Spleen (tissue), 13 donors: ENCODE measurements around the gene NUAK1. TPM values are rescaled to one million over a fixed set of nuclear protein-coding genes. Genes with fewer than 3 reads are reported as not detected.

ENCODE experiments used
- DNase-seq: peaks from one replicate; pipeline ENCODE4 v3.0.0-alpha.2; 2020
- H3K27ac ChIP-seq, 8 donors: fragments of 200-600 bp; sonication (generic) in 7 of 8; 1 replicate in 4 of 8; 2 replicates in 4 of 8; pipeline versions ENCODE4 v1.5.0 to v1.8.0; 2016 to 2021; ENCODE audit warnings: inconsistent platforms in 4 of 8, mild to moderate bottlenecking in 4 of 8, moderate library complexity in 1 of 8
- H3K27me3 ChIP-seq, 7 donors: fragments of 200-600 bp; sonication (generic) in 6 of 7; replicated peaks in 1 of 7; 1 replicate in 4 of 7; 2 replicates in 3 of 7; pipeline versions ENCODE4 v1.5.0 to v1.8.0; 2016 to 2021; ENCODE audit warnings: inconsistent platforms in 3 of 7, mild to moderate bottlenecking in 1 of 7
- H3K36me3 ChIP-seq, 6 donors: fragments of 200-600 bp; sonication (generic) in 5 of 6; 1 replicate in 4 of 6; 2 replicates in 2 of 6; pipeline versions ENCODE4 v1.5.0 to v1.8.0; 2016 to 2021; ENCODE audit warnings: inconsistent platforms in 2 of 6
- H3K4me1 ChIP-seq, 6 donors: fragments of 200-600 bp; sonication (generic) in 5 of 6; 1 replicate in 3 of 6; 2 replicates in 3 of 6; pipeline versions ENCODE4 v1.5.0 to v1.8.0; 2016 to 2021; ENCODE audit warnings: inconsistent platforms in 3 of 6
- H3K4me3 ChIP-seq, 8 donors: fragments of 200-600 bp; sonication (generic) in 7 of 8; 1 replicate in 4 of 8; 2 replicates in 4 of 8; pipeline versions ENCODE4 v1.5.0 to v1.8.0; 2016 to 2021; ENCODE audit warnings: inconsistent platforms in 4 of 8, mild to moderate bottlenecking in 4 of 8, moderate library complexity in 2 of 8
- H3K9me3 ChIP-seq, 8 donors: fragments of 200-600 bp; sonication (generic) in 7 of 8; 1 replicate in 4 of 8; 2 replicates in 4 of 8; pipeline versions ENCODE4 v1.5.0 to v1.8.0; 2016 to 2021; ENCODE audit warnings: inconsistent platforms in 4 of 8
- CTCF ChIP-seq, 11 experiments: fragments of 200-600 bp in 7 of 11; fragments of 450-650 bp in 4 of 11; sonication (generic) in 4 of 11; IDR thresholded peaks in 8 of 11; conservative IDR thresholded peaks in 3 of 11; 1 replicate in 7 of 11; 2 replicates in 4 of 11; pipeline versions ENCODE4 v1.4.0 to v1.8.0; 2016 to 2021; ENCODE audit warnings: antibody characterized with exemption in 11 of 11, inconsistent platforms in 4 of 11, mild to moderate bottlenecking in 1 of 11
- POLR2A ChIP-seq, 3 donors: fragments of 450-650 bp; IDR thresholded peaks; one replicate each; pipeline ENCODE4 v1.5.1; 2017; ENCODE audit warnings: antibody characterized with exemption in 3 of 3, mild to moderate bottlenecking in 1 of 3
- POLR2AphosphoS5 ChIP-seq, 3 donors: sonication (generic); formaldehyde crosslinking; IDR thresholded peaks; one replicate each; pipeline ENCODE4 v1.5.1; 2017; ENCODE audit warnings: antibody characterized with exemption in 3 of 3
- WGBS, 5 donors: extraction: QIAGEN DNeasy Blood & Tissue Kit in 3 of 5; methylation state at CpG; one replicate each; pipeline versions ENCODE4 v1.1.5 to v1.1.7; 2013 to 2018; 5-methylcytosine and 5-hydroxymethylcytosine counted together
- intact Hi-C: fragments of 100-400 bp; cut with DNase I; formaldehyde crosslinking; loops from one replicate; pipeline ENCODE4 v1.15.0; 2023; ENCODE audit warnings: low total_unique reads
- long read RNA-seq, 2 donors: transcript quantifications; one replicate each; lab custom pipeline, GENCODE V29; 2026
- polyA plus RNA-seq, 3 donors: library from polyadenylated mRNA; stranded (reverse); fragments of 200-250 nt; gene quantifications; one replicate each; pipeline ENCODE4 v1.2.1, GENCODE V29; 2013
- total RNA-seq, 7 donors: library from RNA; depleted of rRNA in 3 of 7; stranded (reverse); fragments of >200 nt in 3 of 7; fragmentation: NEBNext Ultra II Directional in 4 of 7; extraction: Animal tissue kit (Norgen Biotek cat#: 25700) in 4 of 7; gene quantifications; one replicate each; pipeline versions ENCODE4 v1.1.0 to v1.2.1, GENCODE V29; 2016 to 2021
- donor health status: healthy with polysubstance abuse.
- donor health status: DM: no; HTN: no; CAD: no; lungs with moderate emphysema.
- donor health status: DM: no; HTN: no; CAD: no.
- donor health status: Bipolar disorder and iron deficiency.
- donor health status: healthy.
- donor health status: DM: no; HTN: no; CAD: no.
- donor health status: DM: yes; HTN: yes; CAD: no.

Gene NUAK1
- total RNA-seq (1 to 10 TPM in 6 of 7 donors, under 1 TPM in 1; 0.93 to 3.3 (median 1.5) TPM), polyA plus RNA-seq (under 1 TPM; 0.20 to 0.67 (median 0.59) TPM)
- long read RNA-seq, donor 1, full-length matches to known transcripts, result 1 of 1 reads
- long read RNA-seq, donor 1, partial matches to known transcripts, result 0 of 1 reads
- long read RNA-seq, donor 1, other reads (novel, unspliced or antisense), result 0 of 1 reads
- long read RNA-seq, donor 2, full-length matches to known transcripts, result 2 of 2 reads
- long read RNA-seq, donor 2, partial matches to known transcripts, result 0 of 2 reads
- long read RNA-seq, donor 2, other reads (novel, unspliced or antisense), result 0 of 2 reads

GRCh38 chr12:106138633-106139421, at the start of gene NUAK1:
NUAK1 (minus strand) TSS chr12:106138954; CDS start chr12:106138653, 301 bp downstream.
- Histone ChIP-seq H3K36me3 (no peaks in the 10 kb centered on the region), H3K27ac (peak within 1 kb of the TSS; percentile 53 to 76 (median 70)), H3K4me3 (peak within 1 kb of the TSS; percentile 35 to 77 (median 47)), H3K4me1 (peaks cover 5 to 43% (median 31%) of the 10 kb centered on the region in 6 donors), H3K27me3 (peaks cover 0 to 92% (median 47%) of the 10 kb centered on the region in 7 donors), H3K9me3 (no peaks in the 10 kb centered on the region)
- 1% methylated on average over 54 to 104 of the region's 106 CpGs; no CpG with 5 or more reads in 2 of the 5 donors for WGBS, 5 donors
- intact Hi-C loops, result loop anchor here (5.0 kb wide), 1 partner anchor 717 kb away; no protein-coding TSS in a partner anchor
- no peak for DNase-seq
- TF ChIP-seq CTCF (IDR thresholded peaks at IDR 0.05 in 8 of 11, conservative IDR thresholded peaks at IDR 0.05 in 3 of 11) (no peak), POLR2AphosphoS5 (IDR thresholded peaks at IDR 0.05) (peak in 1 of 3 donors; percentile 35), POLR2A (IDR thresholded peaks at IDR 0.05) (no peak)

GRCh38 chr12:106188256-106188655, 49.5 kb upstream of the NUAK1 start:
- Histone ChIP-seq H3K36me3 (no peaks in the 10 kb centered on the region), H3K4me1 (no peaks in the 10 kb centered on the region), H3K27ac (no peak overlapping the region), H3K4me3 (no peak overlapping the region), H3K27me3 (peaks cover 0 to 30% (median 6%) of the 10 kb centered on the region in 7 donors), H3K9me3 (no peaks in the 10 kb centered on the region)
- WGBS, 5 donors, result 44 to 67% (median 50%) methylated on average over 7 to 10 of the region's 10 CpGs
- no peak for DNase-seq
- TF ChIP-seq POLR2A (IDR thresholded peaks at IDR 0.05) (no peak), CTCF (IDR thresholded peaks at IDR 0.05 in 8 of 11, conservative IDR thresholded peaks at IDR 0.05 in 3 of 11) (no peak), POLR2AphosphoS5 (IDR thresholded peaks at IDR 0.05) (no peak)
- intact Hi-C loops, result no loop called here

GRCh38 chr12:106187842-106188241, 49.1 kb upstream of the NUAK1 start:
- WGBS, 5 donors, result 73 to 100% (median 90%) methylated on average over 1 of the region's 1 CpG
- H3K4me3 ChIP-seq, result no peak overlapping the region
- TF ChIP-seq POLR2AphosphoS5 (IDR thresholded peaks at IDR 0.05) (no peak), POLR2A (IDR thresholded peaks at IDR 0.05) (no peak), CTCF (IDR thresholded peaks at IDR 0.05 in 8 of 11, conservative IDR thresholded peaks at IDR 0.05 in 3 of 11) (no peak)
- no peak overlapping the region for H3K27ac ChIP-seq
- no peaks in the 10 kb centered on the region for H3K9me3 ChIP-seq
- peaks cover 0 to 30% (median 6%) of the 10 kb centered on the region in 7 donors for H3K27me3 ChIP-seq
- no peaks in the 10 kb centered on the region for H3K36me3 ChIP-seq
- intact Hi-C loops, result no loop called here
- H3K4me1 ChIP-seq, result no peaks in the 10 kb centered on the region
- DNase-seq, result no peak
